ENCODE results near the gene STAB2.
A peak's percentile ranks its signal among the peaks of the same experiment; 100 is the strongest.

The STAB2 gene

DNA sequence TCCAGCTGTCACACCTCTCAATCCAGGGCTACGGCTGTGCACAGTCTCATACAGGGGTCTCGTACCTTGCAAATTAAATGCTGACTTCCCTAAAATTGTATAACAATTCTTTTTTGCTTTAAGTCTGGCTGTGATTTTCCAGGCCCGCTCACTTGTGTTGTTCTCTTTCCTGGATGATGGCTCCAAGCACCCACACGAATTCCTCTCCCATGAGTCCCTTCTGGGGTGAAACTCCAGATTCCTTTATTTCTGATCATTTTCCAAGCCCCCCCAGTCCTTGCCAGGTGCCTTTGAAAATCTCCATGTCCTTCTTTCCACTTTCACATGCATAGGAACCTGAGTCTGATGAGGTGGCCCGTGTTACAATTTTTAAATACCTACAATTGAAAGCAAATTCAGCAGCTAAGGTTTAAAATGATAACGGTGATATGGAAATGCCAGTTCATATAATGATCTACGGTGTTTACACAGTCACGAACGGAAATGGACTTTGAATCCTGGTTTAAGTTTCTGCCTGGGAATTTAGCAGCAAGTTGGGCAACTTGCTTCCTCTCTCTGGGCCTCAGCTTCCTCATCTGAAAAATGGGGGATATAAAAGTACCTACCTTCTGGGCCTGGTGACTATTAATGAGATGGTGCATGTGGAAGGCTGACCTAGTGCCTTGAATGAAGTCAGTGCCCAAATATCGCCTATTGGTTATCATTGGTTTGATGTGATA is 85.5 kb downstream of the STAB2 start:
- in situ Hi-C loops (cut with HindIII; ENCODE audit: low pct_unique_long_range_greater_than_20kb, low sequenced_read_pairs), result no loop called here
- TF ChIP-seq JUND (IDR thresholded peaks at IDR 0.05; ENCODE audit: low read depth), result no peak
- DNase-seq (ENCODE audit: low read depth in 1 of 2, low spot score in 1 of 2), result no peak

GRCh38 chr12:103673487-103673886 is 86.4 kb downstream of the STAB2 start:
- no peak for DNase-seq (ENCODE audit: low read depth in 1 of 2, low spot score in 1 of 2)
- in situ Hi-C loops (cut with HindIII; ENCODE audit: low pct_unique_long_range_greater_than_20kb, low sequenced_read_pairs), result no loop called here
- no peak for TF ChIP-seq JUND (IDR thresholded peaks at IDR 0.05; ENCODE audit: low read depth)

GRCh38 chr12:103673891-103674375 is 86.9 kb downstream of the STAB2 start:
- no peak for DNase-seq (ENCODE audit: low read depth in 1 of 2, low spot score in 1 of 2)
- in situ Hi-C loops (cut with HindIII; ENCODE audit: low pct_unique_long_range_greater_than_20kb, low sequenced_read_pairs), result no loop called here
- TF ChIP-seq JUND (IDR thresholded peaks at IDR 0.05; ENCODE audit: low read depth), result no peak

- in situ Hi-C loops (cut with HindIII; ENCODE audit: low pct_unique_long_range_greater_than_20kb, low sequenced_read_pairs), result no loop called here
- no peak for DNase-seq (ENCODE audit: low read depth in 1 of 2, low spot score in 1 of 2)
Observed at GRCh38 chr12:103676893-103677292, 89.8 kb downstream of the STAB2 start.

GRCh38 chr12:103677341-103677740 is 90.3 kb downstream of the STAB2 start:
- no peak for TF ChIP-seq JUND (IDR thresholded peaks at IDR 0.05; ENCODE audit: low read depth)
- in situ Hi-C loops (cut with HindIII; ENCODE audit: low pct_unique_long_range_greater_than_20kb, low sequenced_read_pairs), result no loop called here
- peak in 1 of 2 experiments; percentile 28 for DNase-seq (ENCODE audit: low read depth in 1 of 2, low spot score in 1 of 2)

More at GRCh38 chr12:103676893-103677292, 89.8 kb downstream of the STAB2 start:
- TF ChIP-seq JUND (IDR thresholded peaks at IDR 0.05; ENCODE audit: low read depth), result no peak

- TF ChIP-seq JUND (IDR thresholded peaks at IDR 0.05; ENCODE audit: low read depth), result no peak
- no peak for DNase-seq (ENCODE audit: low read depth in 1 of 2, low spot score in 1 of 2)
- in situ Hi-C loops (cut with HindIII; ENCODE audit: low pct_unique_long_range_greater_than_20kb, low sequenced_read_pairs), result no loop called here
Observed at GRCh38 chr12:103677905-103678304, 90.8 kb downstream of the STAB2 start.

DNA sequence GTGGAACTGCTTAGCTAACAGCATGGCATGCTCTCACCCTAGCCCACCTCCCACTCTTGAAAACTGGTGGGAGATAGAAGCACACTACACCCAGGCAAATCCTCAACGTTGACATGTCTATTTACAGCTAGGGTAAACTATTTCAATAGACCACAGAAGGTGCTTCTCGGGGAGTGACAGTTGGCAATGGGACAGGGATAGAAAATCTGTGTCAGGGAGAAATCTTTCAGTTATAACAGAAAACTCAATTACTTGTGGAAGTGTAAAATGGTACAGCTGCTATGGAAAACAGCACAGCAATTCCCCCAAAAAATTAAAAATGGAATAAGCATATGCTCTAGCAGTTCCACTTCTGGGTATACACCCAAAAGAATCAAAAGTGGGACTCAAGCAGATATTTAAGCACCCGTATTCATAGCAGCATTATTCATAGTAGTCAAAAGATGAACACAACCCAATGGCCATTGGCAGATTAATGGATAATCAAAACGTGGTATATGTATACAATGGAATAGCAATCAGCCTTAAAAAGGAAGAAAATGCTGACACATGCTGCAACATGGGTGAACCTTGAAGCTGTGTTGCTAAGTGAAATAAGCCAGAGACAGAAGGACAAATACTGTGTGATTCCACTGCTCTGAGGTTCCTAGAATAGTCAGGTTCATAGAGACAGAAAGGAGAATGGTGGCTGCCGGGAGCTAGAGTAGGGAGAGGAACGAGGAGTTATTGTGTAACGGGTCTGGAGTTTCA is 92.5 kb downstream of the STAB2 start:
- DNase-seq (ENCODE audit: low read depth in 1 of 2, low spot score in 1 of 2), result no peak
- no peak for TF ChIP-seq JUND (IDR thresholded peaks at IDR 0.05; ENCODE audit: low read depth)
- in situ Hi-C loops (cut with HindIII; ENCODE audit: low pct_unique_long_range_greater_than_20kb, low sequenced_read_pairs), result no loop called here

- in situ Hi-C loops (cut with HindIII; ENCODE audit: low pct_unique_long_range_greater_than_20kb, low sequenced_read_pairs), result no loop called here
- no peak for TF ChIP-seq JUND (IDR thresholded peaks at IDR 0.05; ENCODE audit: low read depth)
- DNase-seq (ENCODE audit: low read depth in 1 of 2, low spot score in 1 of 2), result no peak
Observed at GRCh38 chr12:103680591-103681141, 93.6 kb downstream of the STAB2 start.

GRCh38 chr12:103686026-103686425 is 99.0 kb downstream of the STAB2 start:
- no peak for DNase-seq (ENCODE audit: low read depth in 1 of 2, low spot score in 1 of 2)
- no peak for TF ChIP-seq JUND (IDR thresholded peaks at IDR 0.05; ENCODE audit: low read depth)
- in situ Hi-C loops (cut with HindIII; ENCODE audit: low pct_unique_long_range_greater_than_20kb, low sequenced_read_pairs), result no loop called here

DNA sequence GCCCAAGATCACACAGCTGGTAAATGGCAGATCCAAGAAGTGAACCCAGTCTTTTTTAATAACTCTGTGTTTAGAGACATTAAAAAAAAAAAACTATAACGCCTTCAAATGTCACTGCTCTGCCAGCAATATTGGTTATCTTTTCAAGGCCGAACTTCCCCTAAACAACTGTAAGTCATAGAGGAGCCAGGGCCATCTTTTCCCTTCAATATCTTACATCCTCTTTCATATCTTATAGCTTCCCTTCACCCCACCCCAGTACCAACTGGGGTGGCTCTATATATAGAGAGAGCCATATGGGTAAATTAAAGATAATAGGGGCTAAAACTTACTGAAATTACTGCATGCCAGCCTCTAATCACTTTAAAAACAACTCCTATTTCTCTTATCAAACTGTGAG is 100.2 kb downstream of the STAB2 start:
- in situ Hi-C loops (cut with HindIII; ENCODE audit: low pct_unique_long_range_greater_than_20kb, low sequenced_read_pairs), result no loop called here
- DNase-seq (ENCODE audit: low read depth in 1 of 2, low spot score in 1 of 2), result no peak
- TF ChIP-seq JUND (IDR thresholded peaks at IDR 0.05; ENCODE audit: low read depth), result no peak

- in situ Hi-C loops (cut with HindIII; ENCODE audit: low pct_unique_long_range_greater_than_20kb, low sequenced_read_pairs), result no loop called here
- DNase-seq (ENCODE audit: low read depth in 1 of 2, low spot score in 1 of 2), result no peak
- no peak for TF ChIP-seq JUND (IDR thresholded peaks at IDR 0.05; ENCODE audit: low read depth)
Observed at GRCh38 chr12:103688376-103689063, 101.4 kb downstream of the STAB2 start.

DNA sequence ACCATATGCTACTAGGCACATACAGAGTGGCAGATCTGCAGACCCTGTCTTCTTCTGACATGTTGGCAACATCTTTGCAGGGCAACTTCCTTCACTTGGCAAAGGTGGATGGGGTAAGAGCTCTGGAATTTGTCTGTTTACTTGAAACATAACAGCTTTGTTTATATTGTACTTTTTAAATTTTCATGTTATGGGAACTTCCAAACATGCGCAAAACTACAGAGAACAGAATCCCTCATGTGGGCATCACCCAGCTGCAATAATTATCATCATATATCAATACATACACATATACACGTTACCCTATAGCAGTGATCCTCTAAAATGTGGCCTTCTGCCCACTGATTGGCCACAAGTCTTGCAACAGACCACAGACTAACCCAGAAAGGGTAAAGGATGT is 103.4 kb downstream of the STAB2 start:
- TF ChIP-seq JUND (IDR thresholded peaks at IDR 0.05; ENCODE audit: low read depth), result no peak
- no peak for DNase-seq (ENCODE audit: low read depth in 1 of 2, low spot score in 1 of 2)
- in situ Hi-C loops (cut with HindIII; ENCODE audit: low pct_unique_long_range_greater_than_20kb, low sequenced_read_pairs), result no loop called here

Data from T47D (cell line).